Measurements from ENCODE around the gene TMEM201. TPM values are rescaled to one million over a fixed set of nuclear protein-coding genes. Genes with fewer than 3 reads are reported as not detected.

TMEM201 gene
- total RNA-seq, 2 donors from 2014 or later: 24.1 TPM

GRCh38 chr1:9646037-9646436 is 57.3 kb downstream of the TMEM201 start:
- Histone ChIP-seq H3K4me1 (ENCODE audit: control insufficient read depth, insufficient read depth, low read length) (no peaks in the 10 kb centered on the region), H3K27ac (ENCODE audit: low read depth, low read length) (no peak overlapping the region), H3K36me3 (ENCODE audit: control insufficient read depth, insufficient read depth, low read length) (no peaks in the 10 kb centered on the region), H3K4me3 (ENCODE audit: low read length) (no peak overlapping the region), H3K27me3 (ENCODE audit: control insufficient read depth, insufficient read depth, low read length, poor library complexity, severe bottlenecking) (peaks cover 17% of the 10 kb centered on the region), H3K9ac (ENCODE audit: extremely low read depth, low read length, poor library complexity, severe bottlenecking) (no peak overlapping the region), H3K9me3 (ENCODE audit: control insufficient read depth, low read length) (no peaks in the 10 kb centered on the region)
- Mint-ChIP-seq H3K27me3 (ENCODE audit: insufficient read depth) (peaks cover 20% of the 10 kb centered on the region), H3K4me1 (peaks cover 4% of the 10 kb centered on the region), H3K9me3 (no peaks in the 10 kb centered on the region), H3K36me3 (ENCODE audit: low read depth) (no peaks in the 10 kb centered on the region), H3K27ac (no peak overlapping the region), H3K4me3 (no peak overlapping the region)
- no peak for TF ChIP-seq CTCF (conservative IDR thresholded peaks at IDR 0.05)
- 94% methylated on average over 10 to 13 of the region's 13 CpGs for WGBS, 2 experiments (ENCODE audit: insufficient coverage in 1 of 2, insufficient read length in 1 of 2)
- no peak for DNase-seq

- H3K36me3 Mint-ChIP-seq (ENCODE audit: low read depth): no peaks in the 10 kb centered on the region
- 82 to 86% methylated on average over 10 of the region's 10 CpGs for WGBS, 2 experiments (ENCODE audit: insufficient coverage in 1 of 2, insufficient read length in 1 of 2)
- no peaks in the 10 kb centered on the region for H3K4me1 ChIP-seq (ENCODE audit: control insufficient read depth, insufficient read depth, low read length)
Observed at GRCh38 chr1:9648171-9648570, 59.5 kb downstream of the TMEM201 start.

GRCh38 chr1:9649769-9650168 is 61.1 kb downstream of the TMEM201 start:
- no peak overlapping the region for H3K9ac ChIP-seq (ENCODE audit: extremely low read depth, low read length, poor library complexity, severe bottlenecking)
- no peak overlapping the region for H3K27ac ChIP-seq (ENCODE audit: low read depth, low read length)
- no peaks in the 10 kb centered on the region for H3K9me3 ChIP-seq (ENCODE audit: control insufficient read depth, low read length)
- H3K36me3 Mint-ChIP-seq (ENCODE audit: low read depth): no peaks in the 10 kb centered on the region
- H3K27me3 Mint-ChIP-seq (ENCODE audit: insufficient read depth): peaks cover 50% of the 10 kb centered on the region
- no peaks in the 10 kb centered on the region for H3K36me3 ChIP-seq (ENCODE audit: control insufficient read depth, insufficient read depth, low read length)
- peaks cover 6% of the 10 kb centered on the region for H3K4me1 Mint-ChIP-seq
- no peak overlapping the region for H3K4me3 ChIP-seq (ENCODE audit: low read length)
- H3K4me3 Mint-ChIP-seq: no peak overlapping the region
- H3K4me1 ChIP-seq (ENCODE audit: control insufficient read depth, insufficient read depth, low read length): no peaks in the 10 kb centered on the region
- no peak overlapping the region for H3K27ac Mint-ChIP-seq
- WGBS, 2 experiments (ENCODE audit: insufficient coverage in 1 of 2, insufficient read length in 1 of 2): 67 to 84% methylated on average over 1 to 3 of the region's 3 CpGs
- DNase-seq: no peak
- TF ChIP-seq CTCF (conservative IDR thresholded peaks at IDR 0.05): no peak
- no peaks in the 10 kb centered on the region for H3K9me3 Mint-ChIP-seq
- H3K27me3 ChIP-seq (ENCODE audit: control insufficient read depth, insufficient read depth, low read length, poor library complexity, severe bottlenecking): peaks cover 52% of the 10 kb centered on the region

More at GRCh38 chr1:9648171-9648570, 59.5 kb downstream of the TMEM201 start:
- Mint-ChIP-seq H3K4me3 (no peak overlapping the region), H3K9me3 (no peaks in the 10 kb centered on the region), H3K27ac (no peak overlapping the region), H3K27me3 (ENCODE audit: insufficient read depth) (peaks cover 35% of the 10 kb centered on the region), H3K4me1 (peaks cover 6% of the 10 kb centered on the region)
- H3K27me3 ChIP-seq (ENCODE audit: control insufficient read depth, insufficient read depth, low read length, poor library complexity, severe bottlenecking): peaks cover 39% of the 10 kb centered on the region
- DNase-seq: no peak
- H3K4me3 ChIP-seq (ENCODE audit: low read length): no peak overlapping the region
- no peaks in the 10 kb centered on the region for H3K36me3 ChIP-seq (ENCODE audit: control insufficient read depth, insufficient read depth, low read length)
- H3K9ac ChIP-seq (ENCODE audit: extremely low read depth, low read length, poor library complexity, severe bottlenecking): no peak overlapping the region
- no peak overlapping the region for H3K27ac ChIP-seq (ENCODE audit: low read depth, low read length)
- no peaks in the 10 kb centered on the region for H3K9me3 ChIP-seq (ENCODE audit: control insufficient read depth, low read length)
- no peak for TF ChIP-seq CTCF (conservative IDR thresholded peaks at IDR 0.05)
